DND-41 (cell line): Measurements from ENCODE around the gene IGSF11.
A peak's percentile ranks its signal among the peaks of the same experiment; 100 is the strongest.
"Not testable (repeated sequence)": the region's sequence is repeated elsewhere in the genome, so short reads cannot be mapped to it uniquely, and the experiment has no call there.

ENCODE experiments used
- ATAC-seq: fragments of 200-7000 bp; cut with Tn5 transposase; 3 replicates; pipeline ENCODE4 v1.9.1; 2021; ENCODE audit warnings: low read depth; ENCODE audit not compliant: insufficient read depth
- DNase-seq: peaks from one replicate; pipeline ENCODE4 v3.0.0-alpha.2; 2020
- H2AFZ ChIP-seq: 2 replicates; pipeline ENCODE4 v1.6.0; 2012; ENCODE audit warnings: low read depth, low read length
- H3K27ac ChIP-seq: 2 replicates; pipeline ENCODE4 v1.5.1; 2012; ENCODE audit warnings: low read length, inconsistent platforms
- H3K27me3 ChIP-seq: fragments of 200-600 bp; sonication (generic); 2 replicates; pipeline ENCODE4 v1.6.0; 2012; ENCODE audit warnings: low read length, mild to moderate bottlenecking, inconsistent platforms; ENCODE audit not compliant: insufficient read depth, poor library complexity
- H3K36me3 ChIP-seq: 2 replicates; pipeline ENCODE4 v1.5.1; 2012; ENCODE audit warnings: low read length, inconsistent platforms; ENCODE audit not compliant: insufficient read depth
- H3K4me1 ChIP-seq: 2 replicates; pipeline ENCODE4 v1.5.1; 2012; ENCODE audit warnings: mild to moderate bottlenecking, low read length; ENCODE audit not compliant: insufficient read depth
- H3K4me2 ChIP-seq: 2 replicates; pipeline ENCODE4 v1.6.0; 2012; ENCODE audit warnings: mild to moderate bottlenecking, moderate library complexity, low read length, inconsistent platforms; ENCODE audit not compliant: insufficient read depth
- H3K4me3 ChIP-seq, 2 experiments: fragments of 200-600 bp in 1 of 2; shearing (Covaris generic) in 1 of 2; 2 replicates each; pipeline ENCODE4 v1.5.1; 2012 to 2016; ENCODE audit warnings: inconsistent platforms in 2 of 2, low read length in 2 of 2, mild to moderate bottlenecking in 2 of 2, low read depth in 1 of 2, moderate library complexity in 1 of 2
- H3K79me2 ChIP-seq: 2 replicates; pipeline ENCODE4 v1.6.0; 2012; ENCODE audit warnings: low read length, inconsistent platforms; ENCODE audit not compliant: insufficient read depth
- H3K9ac ChIP-seq: 2 replicates; pipeline ENCODE4 v1.6.0; 2012; ENCODE audit warnings: low read depth, mild to moderate bottlenecking, inconsistent platforms, low read length, moderate library complexity
- H3K9me3 ChIP-seq: 2 replicates; pipeline ENCODE4 v1.5.1; 2012; ENCODE audit warnings: low read length, moderate library complexity, mild to moderate bottlenecking, inconsistent platforms; ENCODE audit not compliant: insufficient read depth, severe bottlenecking
- H4K20me1 ChIP-seq: 2 replicates; pipeline ENCODE4 v1.6.0; 2012; ENCODE audit warnings: low read length; ENCODE audit not compliant: insufficient read depth
- EZH2 ChIP-seq: IDR thresholded peaks from 3 replicates; pipeline ENCODE4 v1.6.1; 2012; ENCODE audit warnings: borderline replicate concordance, low read depth, mild to moderate bottlenecking, moderate library complexity, low read length, inconsistent platforms; ENCODE audit not compliant: severe bottlenecking
- TF ChIP-seq, protein P1 (sequence below): IDR thresholded peaks from 2 replicates; pipeline ENCODE4 v1.5.1; 2012; ENCODE audit warnings: borderline replicate concordance, low read length, moderate library complexity, mild to moderate bottlenecking; ENCODE audit not compliant: poor library complexity, severe bottlenecking; ENCODE audit errors: extremely low read depth

Gene IGSF11

DNA sequence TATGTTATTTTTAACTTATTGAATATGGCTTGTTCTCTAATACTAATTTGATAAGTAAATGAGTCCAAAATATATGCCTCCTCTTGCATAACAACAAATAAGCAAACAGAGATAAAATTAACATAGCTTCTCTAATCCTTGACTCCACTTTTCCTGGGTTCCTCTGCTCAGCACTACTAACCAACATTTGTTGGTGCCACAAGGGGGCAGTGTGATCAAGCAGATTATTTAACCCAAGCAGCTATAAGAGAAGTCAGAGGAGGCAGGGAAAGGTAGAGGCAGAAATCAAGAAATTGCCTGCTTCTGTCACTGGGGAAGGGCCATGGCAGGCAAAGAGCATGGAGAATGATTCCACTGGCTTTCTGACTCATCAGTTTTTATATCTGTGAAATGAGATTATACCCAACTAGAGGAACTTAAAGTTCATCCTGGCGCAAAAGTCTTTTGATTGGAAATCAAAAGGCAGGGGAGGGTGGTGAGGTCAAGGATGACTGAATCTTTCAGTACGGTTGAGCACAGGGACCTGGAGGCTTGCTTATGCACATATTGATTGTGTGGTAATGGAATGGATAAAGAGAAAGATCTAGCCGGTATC lies 152.2 kb downstream of the IGSF11 start:
- no peaks in the 10 kb centered on the region for H3K79me2 ChIP-seq
- no peaks in the 10 kb centered on the region for H3K9me3 ChIP-seq
- H2AFZ ChIP-seq = no peak overlapping the region
- no peaks in the 10 kb centered on the region for H4K20me1 ChIP-seq
- TF ChIP-seq, protein P1, sequence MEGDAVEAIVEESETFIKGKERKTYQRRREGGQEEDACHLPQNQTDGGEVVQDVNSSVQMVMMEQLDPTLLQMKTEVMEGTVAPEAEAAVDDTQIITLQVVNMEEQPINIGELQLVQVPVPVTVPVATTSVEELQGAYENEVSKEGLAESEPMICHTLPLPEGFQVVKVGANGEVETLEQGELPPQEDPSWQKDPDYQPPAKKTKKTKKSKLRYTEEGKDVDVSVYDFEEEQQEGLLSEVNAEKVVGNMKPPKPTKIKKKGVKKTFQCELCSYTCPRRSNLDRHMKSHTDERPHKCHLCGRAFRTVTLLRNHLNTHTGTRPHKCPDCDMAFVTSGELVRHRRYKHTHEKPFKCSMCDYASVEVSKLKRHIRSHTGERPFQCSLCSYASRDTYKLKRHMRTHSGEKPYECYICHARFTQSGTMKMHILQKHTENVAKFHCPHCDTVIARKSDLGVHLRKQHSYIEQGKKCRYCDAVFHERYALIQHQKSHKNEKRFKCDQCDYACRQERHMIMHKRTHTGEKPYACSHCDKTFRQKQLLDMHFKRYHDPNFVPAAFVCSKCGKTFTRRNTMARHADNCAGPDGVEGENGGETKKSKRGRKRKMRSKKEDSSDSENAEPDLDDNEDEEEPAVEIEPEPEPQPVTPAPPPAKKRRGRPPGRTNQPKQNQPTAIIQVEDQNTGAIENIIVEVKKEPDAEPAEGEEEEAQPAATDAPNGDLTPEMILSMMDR = peak; percentile 86
- TF ChIP-seq EZH2 = no peak
- no peak overlapping the region for H3K27ac ChIP-seq
- H3K4me1 ChIP-seq = no peaks in the 10 kb centered on the region
- H3K4me3 ChIP-seq = no peak overlapping the region
- ATAC-seq (peak; percentile 88), DNase-seq (peak; percentile 63)
- H3K36me3 ChIP-seq = no peaks in the 10 kb centered on the region
- no peak overlapping the region for H3K9ac ChIP-seq
- H3K27me3 ChIP-seq = peaks cover 3% of the 10 kb centered on the region
- no peak overlapping the region for H3K4me2 ChIP-seq

DNA sequence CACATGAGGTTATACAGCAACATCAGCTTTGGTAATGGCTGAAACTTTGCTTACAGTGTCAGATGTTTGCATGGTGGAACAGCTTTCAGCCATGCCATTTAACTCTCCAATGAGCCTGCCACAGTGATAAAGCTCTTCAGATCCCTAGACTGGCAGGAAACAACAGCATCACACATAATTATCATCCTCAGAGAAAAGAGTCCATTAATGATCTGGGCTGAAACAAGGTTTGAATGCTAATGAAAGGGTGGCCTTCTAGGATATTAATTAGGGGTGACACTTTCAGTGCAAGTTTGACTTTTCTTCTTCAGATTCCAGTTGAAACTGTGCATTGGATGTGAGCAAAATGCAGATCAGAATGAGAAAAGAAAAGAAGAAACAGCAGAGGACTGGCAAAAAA lies 166.6 kb downstream of the IGSF11 start:
- no peaks in the 10 kb centered on the region for H3K4me1 ChIP-seq
- no peak overlapping the region for H2AFZ ChIP-seq
- no peaks in the 10 kb centered on the region for H3K79me2 ChIP-seq
- no peak overlapping the region for H3K27ac ChIP-seq
- ATAC-seq (no peak), DNase-seq (no peak)
- no peaks in the 10 kb centered on the region for H3K27me3 ChIP-seq
- H4K20me1 ChIP-seq = no peaks in the 10 kb centered on the region
- H3K4me3 ChIP-seq = no peak overlapping the region
- TF ChIP-seq, protein P1 = no peak
- no peak for TF ChIP-seq EZH2
- no peak overlapping the region for H3K9ac ChIP-seq
- H3K9me3 ChIP-seq = peaks cover 7% of the 10 kb centered on the region
- H3K36me3 ChIP-seq = no peaks in the 10 kb centered on the region
- H3K4me2 ChIP-seq = no peak overlapping the region

DNA sequence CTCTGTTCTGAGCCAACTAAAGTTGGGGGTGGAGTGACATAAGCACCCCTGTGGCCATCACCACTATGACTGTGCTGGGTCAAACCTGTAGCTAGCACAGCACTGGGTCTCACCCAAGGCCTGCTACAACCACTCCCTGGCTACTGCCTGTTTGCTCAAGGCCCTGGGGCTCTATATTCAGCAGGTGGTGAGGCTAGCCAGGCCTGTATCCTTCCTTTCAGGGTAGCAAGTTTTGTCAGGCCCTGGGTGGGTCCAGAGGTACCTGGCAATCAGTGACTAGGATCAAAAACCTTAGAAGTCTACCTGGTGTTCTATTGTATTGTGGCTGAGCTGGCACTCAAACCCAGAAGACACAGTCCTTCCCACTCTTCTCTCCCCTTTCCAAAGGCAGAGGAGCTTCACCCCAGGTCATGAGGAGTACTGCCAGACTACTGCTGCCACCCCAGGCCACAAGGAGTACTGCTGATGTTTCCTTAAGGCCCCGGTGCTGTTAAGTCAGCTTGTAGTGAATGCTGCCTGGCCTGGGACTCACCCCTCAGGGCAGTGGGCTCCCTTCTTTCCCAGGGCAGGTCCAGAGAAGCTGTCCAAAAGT lies 170.8 kb downstream of the IGSF11 start:
- Histone ChIP-seq H3K9me3 (no peaks in the 10 kb centered on the region), H3K4me3 (no peak overlapping the region), H4K20me1 (no peaks in the 10 kb centered on the region), H3K79me2 (no peaks in the 10 kb centered on the region), H3K4me2 (no peak overlapping the region), H3K27ac (no peak overlapping the region), H3K9ac (no peak overlapping the region), H3K36me3 (no peaks in the 10 kb centered on the region), H3K27me3 (no peaks in the 10 kb centered on the region), H2AFZ (no peak overlapping the region), H3K4me1 (no peaks in the 10 kb centered on the region)
- ATAC-seq = peak; percentile 67
- no peak for DNase-seq
- TF ChIP-seq EZH2 = no peak
- TF ChIP-seq, protein P1 = peak; percentile 47

DNA sequence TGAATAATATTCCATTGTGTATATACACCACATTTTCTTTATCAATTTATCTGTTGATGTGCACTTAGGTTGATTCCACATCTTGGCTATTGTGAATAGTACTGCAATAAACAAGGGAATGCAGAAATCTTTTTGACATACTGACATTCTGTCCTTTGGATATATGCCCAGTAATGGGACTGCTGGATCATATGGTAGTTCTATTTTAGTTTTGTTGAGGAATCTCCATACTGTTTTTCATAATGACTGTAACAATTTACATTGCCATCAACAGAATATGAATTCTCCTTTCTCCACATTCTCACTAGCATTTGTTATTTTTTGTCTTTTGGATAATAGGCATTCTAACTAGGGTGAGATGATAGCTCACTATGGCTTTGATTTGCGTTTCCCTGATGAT lies 174.7 kb downstream of the IGSF11 start:
- no peaks in the 10 kb centered on the region for H3K79me2 ChIP-seq
- ATAC-seq (no peak), DNase-seq (no peak)
- H3K27me3 ChIP-seq = no peaks in the 10 kb centered on the region
- no peak overlapping the region for H3K27ac ChIP-seq
- H2AFZ ChIP-seq = no peak overlapping the region
- peaks cover 4% of the 10 kb centered on the region for H3K9me3 ChIP-seq
- no peaks in the 10 kb centered on the region for H3K36me3 ChIP-seq
- no peak overlapping the region for H3K9ac ChIP-seq
- no peaks in the 10 kb centered on the region for H4K20me1 ChIP-seq
- no peak for TF ChIP-seq EZH2
- TF ChIP-seq, protein P1 = no peak
- no peak overlapping the region for H3K4me3 ChIP-seq
- no peak overlapping the region for H3K4me2 ChIP-seq
- no peaks in the 10 kb centered on the region for H3K4me1 ChIP-seq

DNA sequence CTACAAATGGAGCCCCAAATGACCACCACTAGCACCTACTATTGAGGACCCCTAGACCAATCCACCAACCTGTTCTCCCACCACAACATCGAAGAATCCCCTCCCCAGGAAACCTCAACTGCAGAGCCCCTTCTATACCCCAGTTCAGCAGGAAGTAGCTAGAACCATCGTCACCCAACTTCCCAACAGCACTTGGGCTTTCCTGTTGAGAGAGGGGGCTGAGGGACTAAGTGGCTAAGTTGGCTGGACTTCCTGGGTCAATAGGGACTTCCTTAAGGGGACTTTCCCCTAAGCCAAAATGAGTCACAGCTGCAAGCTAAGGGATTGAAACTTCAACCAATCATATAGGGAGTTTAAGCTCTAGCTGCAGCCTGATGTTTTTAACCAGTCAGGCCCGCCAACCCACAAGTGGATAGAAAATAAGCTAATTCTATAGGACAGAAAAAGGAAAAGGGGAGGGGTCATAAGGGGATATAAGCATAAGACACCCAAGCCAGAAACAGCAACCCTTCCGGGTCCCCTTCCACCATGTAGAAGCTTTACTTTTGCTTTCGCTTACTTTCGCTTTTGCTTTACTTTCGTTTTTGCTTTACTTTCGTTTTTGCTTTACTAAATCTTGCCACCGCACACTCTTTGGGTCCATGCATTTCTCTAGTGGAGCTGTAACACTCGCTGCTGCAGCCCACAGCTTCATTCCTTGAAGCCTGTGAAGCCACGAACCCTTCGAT lies 183.0 kb downstream of the IGSF11 start:
- H3K36me3 ChIP-seq, H3K9ac ChIP-seq, H3K4me3 ChIP-seq, H3K79me2 ChIP-seq, H3K4me1 ChIP-seq, H3K9me3 ChIP-seq, H4K20me1 ChIP-seq, H3K27ac ChIP-seq, H3K27me3 ChIP-seq: not testable (repeated sequence)
- ATAC-seq (peak; percentile 82), DNase-seq (peak; percentile 36)
- Histone ChIP-seq H3K4me2 (peak overlapping the region; percentile 39; the same call in 1 of the 2 replicates), H2AFZ (peak overlapping the region; percentile 44; the same call in 1 of the 2 replicates)
